ENCODE data around the gene NOL3.
A peak's percentile ranks its signal among the peaks of the same experiment; 100 is the strongest.

The NOL3 gene

DNA sequence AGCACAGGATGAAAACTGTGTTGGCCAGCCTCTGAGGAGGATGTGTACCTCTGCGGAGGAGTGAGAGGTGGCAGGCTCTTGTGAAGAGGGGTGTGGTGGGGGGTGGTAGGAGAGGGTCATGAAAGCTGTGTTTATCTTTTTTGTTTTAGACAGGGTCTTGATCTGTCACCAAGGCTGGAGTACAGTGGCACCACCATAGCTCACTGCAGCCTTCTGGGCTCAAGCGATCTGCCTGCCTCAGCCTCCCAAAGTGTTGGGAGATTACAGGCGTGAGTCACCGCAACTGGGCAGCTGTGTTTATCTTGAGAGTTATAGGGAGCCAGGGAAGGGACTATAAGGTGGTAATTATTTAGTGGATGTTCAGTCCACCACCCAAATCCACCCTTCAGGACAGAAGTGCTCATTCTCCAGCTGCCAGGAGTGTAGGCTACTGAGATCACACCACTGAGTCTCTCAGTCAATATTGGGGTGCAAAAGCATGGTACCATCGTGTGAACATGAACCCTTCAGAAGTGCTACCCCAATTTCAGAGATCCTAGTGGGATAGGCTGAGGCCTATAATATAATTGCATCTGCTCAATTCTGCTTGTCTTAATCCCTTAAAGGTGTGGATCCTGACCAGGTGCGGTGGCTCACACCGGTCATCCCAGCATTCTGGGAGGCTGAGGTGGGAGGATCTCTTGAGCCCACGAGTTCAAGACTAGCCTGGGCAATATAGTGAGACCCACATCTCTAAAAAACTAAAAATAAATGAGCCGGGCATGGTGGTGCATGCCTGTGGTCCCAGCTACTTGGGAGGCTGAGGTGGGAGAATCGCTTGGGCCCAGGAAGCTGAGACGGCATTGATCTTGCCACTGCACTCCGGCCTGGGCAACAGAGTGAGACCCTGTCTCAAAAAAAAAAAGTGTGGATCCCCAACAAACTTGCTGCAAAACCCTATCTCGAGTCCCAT is 20.4 kb downstream of the NOL3 start:
- no peak for DNase-seq

DNA sequence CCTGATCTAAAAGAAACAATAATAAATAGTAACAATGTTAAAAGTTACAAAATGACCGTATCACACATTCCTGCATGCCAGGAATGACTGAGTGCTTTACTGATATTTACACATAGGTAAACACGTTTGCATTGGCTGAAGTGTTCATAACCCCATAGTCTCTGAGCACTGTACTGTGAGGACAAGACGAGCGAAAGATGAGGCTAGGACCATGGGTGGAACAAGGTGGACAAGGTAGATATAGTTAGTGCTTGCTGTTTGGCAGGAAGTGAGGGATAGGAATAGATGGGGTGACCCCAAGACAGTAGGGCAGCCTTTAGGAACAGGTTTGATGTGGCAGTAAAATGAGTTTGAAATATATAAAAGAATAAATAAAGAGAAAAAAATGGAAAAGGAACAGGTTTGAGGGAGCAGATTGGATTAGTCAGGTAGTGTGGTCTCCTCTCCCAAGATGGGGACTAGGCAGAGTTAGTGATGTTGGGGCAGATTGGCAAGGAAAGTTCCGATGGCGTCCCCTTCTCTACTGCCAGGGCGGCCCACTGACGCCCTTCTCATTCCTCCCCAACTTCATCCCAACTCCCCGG is 21.2 kb downstream of the NOL3 start:
- no peak for DNase-seq

DNA sequence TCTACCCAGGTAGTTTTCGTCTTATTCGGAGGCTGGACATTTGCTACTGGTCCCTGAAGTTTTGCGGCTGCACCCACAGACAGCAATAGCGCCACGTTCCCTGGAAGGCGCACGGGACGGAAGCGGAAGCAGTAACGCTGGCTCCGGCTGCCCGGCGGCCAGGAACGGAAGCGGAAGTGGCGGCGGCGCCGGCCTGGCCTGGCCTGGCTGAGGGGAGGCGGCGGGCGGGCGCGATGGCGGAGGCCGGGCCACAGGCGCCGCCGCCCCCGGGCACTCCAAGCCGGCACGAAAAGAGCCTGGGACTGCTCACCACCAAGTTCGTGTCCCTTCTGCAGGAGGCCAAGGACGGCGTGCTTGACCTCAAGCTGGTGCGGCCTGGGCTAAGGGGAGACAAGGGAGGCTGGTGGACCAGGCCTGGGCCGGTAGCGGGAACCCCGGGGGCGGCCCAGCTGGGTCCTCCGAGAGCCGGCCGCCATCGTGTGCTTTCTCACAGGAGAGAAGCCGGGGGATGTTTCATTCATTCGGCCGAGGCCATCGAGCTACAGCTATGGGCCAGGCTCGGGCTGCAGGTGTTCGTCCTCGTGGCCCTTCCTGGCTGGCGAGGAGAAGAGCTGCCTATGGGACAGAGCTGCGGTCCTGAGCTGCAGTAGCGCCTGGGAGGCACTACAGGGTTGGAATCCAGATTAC is 21.8 kb downstream of the NOL3 start, which contains the start of gene E2F4:
E2F4 (plus strand) TSS at position 161 of the 687 bp plus-strand sequence; CDS start at position 234, 73 bp downstream.
- peak; percentile 88 for DNase-seq

DNA sequence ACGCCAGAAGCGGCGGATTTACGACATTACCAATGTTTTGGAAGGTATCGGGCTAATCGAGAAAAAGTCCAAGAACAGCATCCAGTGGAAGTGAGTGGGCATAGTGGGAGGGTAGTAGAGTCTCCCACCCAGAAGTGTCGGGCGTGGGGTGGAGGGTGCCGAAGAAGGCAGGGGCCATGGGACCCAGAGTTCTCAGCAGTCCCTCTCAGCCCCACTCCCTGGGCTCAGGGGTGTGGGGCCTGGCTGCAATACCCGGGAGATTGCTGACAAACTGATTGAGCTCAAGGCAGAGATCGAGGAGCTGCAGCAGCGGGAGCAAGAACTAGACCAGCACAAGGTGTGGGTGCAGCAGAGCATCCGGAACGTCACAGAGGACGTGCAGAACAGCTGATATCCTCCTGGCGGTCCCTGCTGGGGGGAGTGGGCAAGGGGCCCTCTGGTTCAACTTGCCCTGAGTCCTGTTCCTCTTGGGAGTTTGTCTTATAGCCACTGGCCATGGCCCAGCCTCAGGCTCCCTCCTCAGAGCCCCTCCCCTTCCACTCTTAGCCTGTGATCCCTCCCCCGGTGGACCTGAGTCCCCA is 22.5 kb downstream of the NOL3 start:
- no peak for DNase-seq

DNA sequence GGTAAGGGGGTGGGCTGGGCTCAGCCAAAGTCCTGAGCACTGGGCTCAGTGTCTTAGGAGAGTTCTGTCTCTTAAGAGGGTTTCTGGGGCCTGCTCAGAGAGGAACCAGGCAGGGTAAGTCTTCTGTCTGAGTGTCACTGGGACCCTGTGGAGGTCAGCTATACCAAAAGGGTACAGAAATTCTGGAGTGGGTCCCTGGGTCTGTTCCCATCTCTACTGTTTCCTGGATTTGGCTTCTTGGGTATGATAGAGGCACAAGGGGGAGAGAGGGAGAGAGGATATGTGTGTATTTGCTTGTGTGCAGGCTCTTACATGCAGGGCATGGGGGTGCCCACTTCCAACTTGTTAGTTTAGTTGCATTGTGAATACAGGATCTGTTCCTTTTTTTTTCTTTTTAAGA is 23.2 kb downstream of the NOL3 start:
- no peak for DNase-seq

DNA sequence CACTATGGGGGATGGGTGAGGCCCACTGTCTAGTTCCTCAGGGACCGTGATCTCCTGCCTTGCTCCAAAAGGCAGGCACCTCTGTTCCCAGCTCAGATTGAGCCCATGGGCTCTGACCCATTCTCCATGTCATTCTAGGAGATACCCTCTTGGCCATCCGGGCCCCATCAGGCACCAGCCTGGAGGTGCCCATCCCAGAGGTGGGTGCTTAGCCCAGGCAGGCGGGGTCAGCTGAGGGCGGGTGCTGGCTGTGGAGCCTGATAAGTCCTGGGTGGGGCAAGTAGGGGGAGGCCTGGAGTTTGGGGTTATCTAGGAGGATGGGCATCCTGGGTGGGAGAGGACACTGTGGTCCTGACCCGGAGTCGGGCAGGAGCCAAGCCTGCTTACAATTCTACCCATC is 23.9 kb downstream of the NOL3 start:
- DNase-seq = no peak

DNA sequence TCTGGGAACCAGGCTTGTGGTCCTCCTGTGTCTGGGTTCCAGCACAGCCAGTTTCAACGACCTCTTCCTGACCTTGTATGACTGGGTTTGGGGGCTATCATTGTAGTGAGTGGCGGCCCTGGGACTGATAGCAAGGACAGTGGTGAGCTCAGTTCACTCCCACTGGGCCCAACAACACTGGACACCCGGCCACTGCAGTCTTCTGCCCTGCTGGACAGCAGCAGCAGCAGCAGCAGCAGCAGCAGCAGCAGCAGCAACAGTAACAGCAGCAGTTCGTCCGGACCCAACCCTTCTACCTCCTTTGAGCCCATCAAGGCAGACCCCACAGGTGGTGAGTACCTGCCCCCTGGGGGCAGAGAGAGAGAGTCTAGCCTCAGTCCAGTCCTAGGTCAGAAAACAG is 25.3 kb downstream of the NOL3 start:
- DNase-seq = no peak

DNA sequence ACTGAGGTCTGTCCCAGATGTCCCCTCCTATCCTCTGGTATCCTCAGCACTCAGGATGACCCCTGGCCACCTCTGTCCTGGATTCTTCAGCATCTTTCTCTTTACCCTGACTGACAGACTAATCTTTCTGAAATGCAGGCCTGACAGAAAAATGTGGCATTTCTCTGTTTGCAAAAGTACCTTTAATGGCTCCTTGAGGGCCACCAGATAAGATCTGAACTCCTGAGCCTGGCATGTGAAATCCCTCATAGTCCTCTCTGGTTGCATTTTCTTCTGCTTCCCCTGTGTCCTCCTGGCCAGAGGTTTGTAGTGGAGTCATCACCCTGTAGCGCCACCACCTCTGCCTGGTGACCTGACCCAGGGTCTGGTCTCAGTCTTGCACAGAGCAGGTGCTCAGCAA is 26.5 kb downstream of the NOL3 start:
- DNase-seq = no peak

DNA sequence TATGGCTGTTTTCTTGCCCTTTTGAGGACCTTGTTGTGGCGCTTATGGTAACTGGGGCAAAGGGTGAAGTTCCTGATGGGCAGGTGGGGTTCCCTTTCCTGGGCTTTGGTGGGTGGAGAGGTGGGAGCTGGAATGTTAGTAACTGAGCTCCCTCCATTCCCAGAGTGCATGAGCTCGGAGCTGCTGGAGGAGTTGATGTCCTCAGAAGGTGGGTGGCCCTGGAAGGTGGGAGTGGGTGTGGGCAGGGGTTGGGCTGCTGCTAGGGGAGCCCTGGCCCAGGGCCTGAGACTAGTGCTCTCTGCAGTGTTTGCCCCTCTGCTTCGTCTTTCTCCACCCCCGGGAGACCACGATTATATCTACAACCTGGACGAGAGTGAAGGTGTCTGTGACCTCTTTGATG is 27.4 kb downstream of the NOL3 start:
- DNase-seq = no peak

DNA sequence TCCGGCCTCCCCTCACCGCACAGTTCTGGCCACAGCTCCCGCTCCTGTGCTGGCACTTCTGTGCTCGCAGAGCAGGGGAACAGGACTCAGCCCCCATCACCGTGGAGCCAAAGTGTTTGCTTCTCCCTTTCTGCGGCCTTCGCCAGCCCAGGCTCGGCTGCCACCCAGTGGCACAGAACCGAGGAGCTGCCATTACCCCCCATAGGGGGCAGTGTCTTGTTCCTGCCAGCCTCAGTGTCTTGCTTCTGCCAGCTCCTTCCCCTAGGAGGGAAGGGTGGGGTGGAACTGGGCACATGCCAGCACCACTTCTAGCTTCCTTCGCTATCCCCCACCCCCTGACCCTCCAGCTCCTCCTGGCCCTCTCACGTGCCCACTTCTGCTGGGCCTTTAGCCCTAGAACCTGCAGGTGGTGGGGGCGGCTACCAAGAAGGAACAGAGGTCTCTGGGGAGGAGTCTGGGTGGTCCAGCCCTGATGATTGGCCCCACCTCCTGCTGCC is 27.9 kb downstream of the NOL3 start:
- DNase-seq = no peak

DNA sequence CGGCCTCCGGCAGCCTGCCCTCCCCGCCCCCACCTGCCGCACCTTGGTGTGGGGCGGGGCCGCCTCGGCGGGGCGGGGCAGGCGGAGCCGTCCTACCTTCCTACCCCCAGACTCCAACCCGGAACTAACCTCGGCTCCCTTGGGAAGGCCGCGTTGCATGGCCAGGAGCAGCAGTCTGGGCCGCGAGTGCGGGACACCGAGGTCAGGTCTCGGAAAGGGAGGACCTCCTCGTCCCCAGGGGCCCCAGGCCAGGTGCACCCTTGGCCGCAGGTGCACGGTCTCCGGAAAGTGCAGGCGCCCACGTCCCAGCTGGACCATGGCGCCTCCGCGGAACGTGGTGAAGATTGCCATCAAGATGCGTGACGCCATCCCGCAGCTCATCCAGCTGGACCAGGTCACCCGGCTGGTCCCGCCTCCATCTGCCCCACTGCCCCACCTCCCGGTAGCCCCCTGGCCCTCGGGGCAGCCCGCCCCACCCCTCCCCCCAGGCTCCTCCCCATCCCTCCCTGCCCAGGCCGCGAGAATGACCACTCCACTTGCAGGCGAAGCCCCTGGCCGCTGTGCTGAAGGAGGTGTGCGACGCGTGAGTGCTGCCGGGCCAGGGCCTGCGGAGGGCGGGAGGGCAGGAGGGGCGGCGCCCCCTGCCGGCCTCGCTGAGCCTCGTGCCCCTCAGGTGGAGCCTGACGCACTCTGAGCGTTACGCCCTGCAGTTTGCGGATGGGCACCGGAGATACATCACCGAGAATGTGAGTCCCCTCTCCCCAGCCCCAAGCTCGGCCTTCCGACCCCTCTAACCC is 28.9 kb downstream of the NOL3 start, which contains the start of gene ELMO3:
ELMO3 (plus strand) TSS at position 121 of the 797 bp plus-strand sequence; CDS start at position 317, 196 bp downstream.
- DNase-seq = no peak

DNA sequence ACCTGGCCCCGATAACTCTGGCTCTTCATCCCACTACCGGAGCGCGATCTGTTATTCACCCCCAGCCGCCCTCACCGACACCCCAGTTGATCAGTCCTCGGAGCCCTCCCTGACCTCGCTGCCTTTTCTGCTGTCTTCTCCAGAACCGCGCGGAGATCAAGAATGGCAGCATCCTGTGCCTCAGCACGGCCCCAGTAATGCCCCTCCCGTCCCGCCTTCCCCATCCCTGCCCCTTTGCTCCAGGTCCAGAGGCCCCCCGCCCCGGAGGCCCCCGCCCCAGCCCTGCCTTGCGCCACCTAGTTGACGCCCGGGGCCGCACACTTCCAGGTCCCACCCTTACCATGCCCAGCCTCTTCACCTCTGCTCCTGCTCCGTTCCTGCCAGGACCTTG is 29.5 kb downstream of the NOL3 start:
- DNase-seq = no peak

DNA sequence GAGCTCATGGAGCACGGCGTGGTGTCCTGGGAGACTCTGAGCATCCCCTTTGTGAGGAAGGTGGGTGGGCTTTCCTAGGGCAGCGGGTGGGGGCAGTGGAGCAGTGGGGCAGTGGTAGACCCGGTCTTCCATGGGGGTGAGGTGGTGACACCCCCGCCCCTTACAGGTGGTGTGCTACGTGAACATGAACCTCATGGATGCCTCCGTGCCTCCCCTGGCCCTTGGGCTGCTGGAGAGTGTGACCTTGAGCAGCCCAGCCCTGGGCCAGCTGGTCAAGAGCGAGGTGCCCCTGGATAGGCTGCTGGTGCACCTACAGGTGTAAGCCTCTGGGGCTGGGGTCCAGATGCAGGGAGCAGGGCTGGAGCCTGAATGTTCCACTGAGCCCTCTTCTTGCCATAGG is 30.2 kb downstream of the NOL3 start:
- no peak for DNase-seq

DNA sequence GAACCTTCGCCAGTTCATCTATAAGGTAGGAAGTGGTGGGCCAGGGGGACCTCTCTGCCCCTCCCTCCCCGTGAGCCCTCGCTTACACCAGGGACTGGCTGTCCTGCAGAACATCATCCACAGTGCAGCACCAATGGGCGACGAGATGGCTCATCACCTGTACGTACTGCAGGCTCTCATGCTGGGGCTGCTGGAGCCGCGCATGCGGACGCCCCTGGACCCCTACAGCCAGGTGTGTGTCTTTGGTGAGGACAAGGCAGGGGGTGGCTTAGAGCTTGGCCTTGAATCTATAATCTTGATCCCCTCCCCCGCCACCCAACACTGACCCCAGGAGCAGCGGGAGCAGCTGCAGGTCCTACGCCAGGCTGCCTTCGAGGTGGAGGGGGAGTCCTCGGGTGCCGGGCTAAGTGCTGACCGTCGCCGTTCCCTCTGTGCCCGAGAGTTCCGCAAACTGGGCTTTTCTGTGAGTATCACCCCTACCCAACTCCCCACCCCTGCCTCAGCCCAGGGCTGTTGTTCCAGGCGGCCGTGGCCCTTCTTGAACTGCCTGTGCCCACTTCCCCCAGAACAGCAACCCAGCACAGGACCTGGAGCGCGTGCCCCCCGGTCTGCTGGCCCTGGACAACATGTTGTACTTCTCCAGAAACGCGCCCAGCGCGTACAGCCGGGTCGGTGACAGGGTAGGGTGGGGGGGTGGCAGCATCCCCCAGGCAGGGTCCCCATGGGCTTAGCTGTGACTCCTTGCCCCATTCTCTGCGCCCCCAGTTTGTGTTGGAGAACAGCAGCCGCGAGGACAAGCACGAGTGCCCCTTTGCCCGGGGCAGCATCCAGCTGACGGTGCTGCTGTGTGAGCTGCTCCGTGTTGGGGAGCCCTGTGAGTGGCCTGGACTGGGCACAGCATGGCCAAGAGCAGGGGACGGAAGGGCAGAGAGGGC is 31.3 kb downstream of the NOL3 start:
- DNase-seq = no peak

DNA sequence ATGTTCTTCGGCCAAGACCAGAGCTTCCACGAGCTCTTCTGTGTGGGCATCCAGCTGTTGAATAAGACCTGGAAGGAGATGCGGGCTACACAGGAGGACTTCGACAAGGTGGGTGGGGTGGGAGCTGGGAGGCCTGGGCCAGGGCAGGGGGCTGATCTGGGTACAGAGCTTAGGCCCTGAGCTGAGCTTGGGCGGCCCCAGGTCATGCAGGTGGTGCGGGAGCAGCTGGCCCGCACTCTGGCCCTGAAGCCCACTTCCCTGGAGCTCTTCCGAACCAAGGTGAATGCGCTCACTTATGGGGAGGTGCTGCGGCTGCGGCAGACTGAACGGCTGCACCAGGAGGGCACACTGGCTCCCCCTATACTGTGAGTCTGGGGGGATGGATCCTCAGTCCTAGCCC is 32.1 kb downstream of the NOL3 start:
- DNase-seq = no peak

DNA sequence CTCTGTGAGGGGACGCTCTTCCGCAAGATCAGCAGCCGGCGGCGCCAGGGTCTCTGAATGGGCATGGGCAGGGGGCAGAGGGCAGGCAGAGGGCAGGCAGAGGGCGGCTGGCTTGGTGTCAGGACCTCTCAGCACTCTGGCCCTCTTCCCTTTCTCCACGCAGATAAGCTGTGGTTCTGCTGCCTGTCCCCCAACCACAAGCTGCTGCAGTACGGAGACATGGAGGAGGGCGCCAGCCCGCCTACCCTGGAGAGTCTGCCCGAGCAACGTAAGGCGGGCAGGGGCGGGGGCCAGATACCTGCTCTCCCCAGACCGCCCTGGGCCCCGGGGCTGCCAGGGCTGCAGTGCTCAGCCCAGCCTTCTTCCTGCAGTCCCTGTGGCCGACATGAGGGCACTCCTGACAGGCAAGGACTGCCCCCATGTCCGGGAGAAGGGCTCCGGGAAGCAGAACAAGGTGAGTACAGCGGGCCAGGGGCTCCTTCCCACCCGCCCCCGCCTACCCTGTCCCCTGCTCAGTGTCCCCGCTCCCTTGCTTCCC is 32.7 kb downstream of the NOL3 start:
- DNase-seq = no peak

DNA sequence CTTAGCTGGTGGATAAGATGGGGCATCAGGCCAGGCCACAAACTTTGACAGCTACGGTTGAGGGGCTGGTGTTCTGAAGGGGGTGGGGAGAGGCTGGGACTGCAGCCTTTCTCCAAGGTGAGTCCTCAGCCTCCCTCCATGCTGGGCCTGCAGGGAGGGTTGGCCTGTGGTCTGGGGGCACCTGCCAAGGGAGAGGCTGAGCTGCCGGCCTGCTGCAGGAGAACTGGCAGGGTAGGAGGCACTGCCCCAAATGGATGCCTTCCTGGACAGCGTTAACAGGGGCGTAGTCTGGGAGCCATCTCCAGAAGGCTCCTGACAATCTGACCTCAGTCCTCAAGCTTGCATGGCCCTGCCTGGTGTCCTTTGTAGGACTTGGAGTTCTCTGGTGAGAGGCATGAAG is 33.7 kb downstream of the NOL3 start:
- no peak for DNase-seq

DNA sequence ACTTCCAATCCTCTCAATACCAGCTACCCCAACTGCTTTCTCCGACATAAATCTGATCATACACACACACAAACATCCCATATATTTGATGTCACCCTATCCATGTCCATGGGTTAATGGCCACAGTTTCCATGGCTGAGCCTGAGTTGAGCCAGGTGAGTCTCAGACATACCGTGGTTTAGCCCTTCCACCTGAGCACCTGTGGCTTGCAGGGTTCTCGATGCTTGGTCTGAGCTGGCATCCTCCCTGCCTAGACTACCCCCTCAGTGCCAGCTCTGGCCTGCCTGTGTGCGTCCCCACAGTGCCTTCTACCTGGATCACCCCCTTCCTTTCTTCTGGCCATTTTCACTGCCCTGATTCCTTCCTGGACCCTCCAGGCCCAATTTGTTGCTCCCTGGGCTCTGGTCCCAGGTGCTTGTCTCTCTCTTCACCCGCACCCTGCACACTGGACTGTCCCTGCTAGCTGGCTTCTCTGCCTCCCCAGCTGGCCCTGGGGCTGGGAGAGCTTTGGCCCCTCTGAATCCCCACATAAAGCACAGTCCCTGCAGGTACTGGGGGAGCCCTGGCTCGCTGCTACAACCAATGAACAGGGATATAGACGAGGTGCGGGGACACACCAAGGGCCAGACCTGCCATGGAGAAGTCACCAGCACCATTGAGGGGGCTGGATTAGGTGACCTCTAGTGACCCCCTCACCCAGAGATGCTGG is 35.9 kb downstream of the NOL3 start:
- DNase-seq = no peak

DNA sequence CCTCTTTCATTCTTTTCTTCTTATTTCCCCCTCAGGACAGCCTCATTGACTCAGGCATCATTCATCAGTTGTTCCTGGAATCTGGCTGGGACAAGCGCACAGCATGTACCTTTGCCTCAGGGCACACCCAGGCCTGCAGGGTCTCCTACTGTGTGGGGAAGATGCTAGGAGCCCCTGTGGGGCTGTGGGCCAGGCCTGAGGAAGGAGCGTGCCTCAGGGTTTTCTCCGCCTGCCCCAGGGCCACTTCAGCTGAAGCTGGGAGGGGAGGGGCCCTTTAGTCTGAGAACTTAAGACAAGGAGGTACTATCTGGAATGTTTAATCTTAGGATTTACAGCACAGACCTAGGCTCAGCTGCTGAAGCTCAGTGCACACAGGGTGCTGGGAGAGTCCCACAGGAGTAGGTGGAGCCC is 36.5 kb downstream of the NOL3 start:
- DNase-seq = no peak

Measured in fibroblast of upper back skin (primary cell).